ENCODE data around the gene TC2N.

DNA sequence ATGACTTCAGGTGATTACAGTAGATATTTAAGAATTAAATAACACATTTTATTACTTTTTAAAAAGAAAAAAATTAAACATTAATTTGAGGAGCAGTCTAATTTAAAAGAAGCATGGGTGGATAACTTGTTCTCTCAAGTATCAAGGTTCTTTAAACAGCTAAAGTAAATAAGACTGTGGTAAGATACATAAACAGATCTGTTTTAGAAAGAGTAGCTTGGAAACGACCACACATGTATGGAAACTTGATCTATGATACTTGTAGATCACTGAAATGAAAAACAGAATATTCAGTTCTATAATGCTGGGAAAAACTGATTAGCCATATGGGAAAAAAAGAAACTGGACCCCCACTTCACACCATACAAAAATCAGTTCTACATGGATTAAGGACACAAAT is 36.0 kb downstream of the TC2N start:
- TF ChIP-seq, protein P1, sequence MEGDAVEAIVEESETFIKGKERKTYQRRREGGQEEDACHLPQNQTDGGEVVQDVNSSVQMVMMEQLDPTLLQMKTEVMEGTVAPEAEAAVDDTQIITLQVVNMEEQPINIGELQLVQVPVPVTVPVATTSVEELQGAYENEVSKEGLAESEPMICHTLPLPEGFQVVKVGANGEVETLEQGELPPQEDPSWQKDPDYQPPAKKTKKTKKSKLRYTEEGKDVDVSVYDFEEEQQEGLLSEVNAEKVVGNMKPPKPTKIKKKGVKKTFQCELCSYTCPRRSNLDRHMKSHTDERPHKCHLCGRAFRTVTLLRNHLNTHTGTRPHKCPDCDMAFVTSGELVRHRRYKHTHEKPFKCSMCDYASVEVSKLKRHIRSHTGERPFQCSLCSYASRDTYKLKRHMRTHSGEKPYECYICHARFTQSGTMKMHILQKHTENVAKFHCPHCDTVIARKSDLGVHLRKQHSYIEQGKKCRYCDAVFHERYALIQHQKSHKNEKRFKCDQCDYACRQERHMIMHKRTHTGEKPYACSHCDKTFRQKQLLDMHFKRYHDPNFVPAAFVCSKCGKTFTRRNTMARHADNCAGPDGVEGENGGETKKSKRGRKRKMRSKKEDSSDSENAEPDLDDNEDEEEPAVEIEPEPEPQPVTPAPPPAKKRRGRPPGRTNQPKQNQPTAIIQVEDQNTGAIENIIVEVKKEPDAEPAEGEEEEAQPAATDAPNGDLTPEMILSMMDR (IDR thresholded peaks at IDR 0.05) = no peak
- TF ChIP-seq POLR2A (IDR thresholded peaks at IDR 0.05) = no peak
